H1 (cell line): Measurements from ENCODE around the gene CORO2B. TPM values are rescaled to one million over a fixed set of nuclear protein-coding genes. Genes with fewer than 3 reads are reported as not detected.

ENCODE experiments used
- CTCF ChIA-PET: fragments of 300-600 bp; sonication (Branson Sonifier 250); formaldehyde crosslinking; loops from one replicate; lab custom pipeline; 2021; ENCODE audit not compliant: partially characterized antibody; lab: Charles Lee
- POLR2A ChIA-PET: fragments of 300-600 bp; sonication (Branson Sonifier 250); formaldehyde crosslinking; loops from one replicate; lab custom pipeline; 2021; ENCODE audit warnings: inconsistent platforms; ENCODE audit not compliant: partially characterized antibody; lab: Charles Lee
- DNase-seq, 2 experiments: peaks; one replicate each; pipeline versions ENCODE4 v3.0.0 to v3.0.0-alpha.2; 2010 to 2022; ENCODE audit warnings: low spot score in 2 of 2, low read depth in 1 of 2, mixed read lengths in 1 of 2
- FAIRE-seq: peaks from 2 replicates; lab custom pipeline; 2011; peaks lifted over from hg19 to GRCh38; lab: Jason Lieb, UNC
- H2AFZ ChIP-seq: 2 replicates; pipeline ENCODE4 v1.8.1; 2012; ENCODE audit warnings: low read length, inconsistent platforms
- H2AK5ac ChIP-seq: 2 replicates; pipeline ENCODE4 v1.6.1; 2013; ENCODE audit warnings: low read depth, low read length
- H2BK120ac ChIP-seq: replicated peaks from 2 replicates; pipeline ENCODE3; 2013; ENCODE audit warnings: low read depth, low read length, inconsistent platforms
- H2BK12ac ChIP-seq: 2 replicates; pipeline ENCODE4 v1.6.1; 2013; ENCODE audit warnings: low read depth, low read length
- H2BK15ac ChIP-seq: 2 replicates; pipeline ENCODE4 v1.6.1; 2013; ENCODE audit warnings: low read length
- H2BK20ac ChIP-seq: 2 replicates; pipeline ENCODE4 v1.6.1; 2013; ENCODE audit warnings: low read length
- H2BK5ac ChIP-seq: 2 replicates; pipeline ENCODE4 v1.6.1; 2013; ENCODE audit warnings: low read depth, low read length
- H3K14ac ChIP-seq: 2 replicates; pipeline ENCODE4 v1.6.1; 2013; ENCODE audit warnings: inconsistent platforms; ENCODE audit not compliant: insufficient read length
- H3K18ac ChIP-seq: 2 replicates; pipeline ENCODE4 v1.6.1; 2013; ENCODE audit warnings: low read length; ENCODE audit errors: extremely low read depth
- H3K23ac ChIP-seq: 2 replicates; pipeline ENCODE4 v1.6.1; 2013; ENCODE audit warnings: inconsistent platforms; ENCODE audit not compliant: insufficient read length
- H3K23me2 ChIP-seq: 2 replicates; pipeline ENCODE4 v1.6.1; 2013; ENCODE audit warnings: low read depth, low read length
- H3K27ac ChIP-seq: 2 replicates; pipeline ENCODE4 v1.6.1; 2011; ENCODE audit warnings: low read depth, low read length, inconsistent platforms
- H3K27me3 ChIP-seq, 4 experiments: replicated peaks in 1 of 4; 1 replicate in 1 of 4; 2 replicates in 3 of 4; pipeline versions ENCODE4 v1.6.1 to v1.8.1; 2011 to 2013; ENCODE audit warnings: low read length in 3 of 4, mild to moderate bottlenecking in 3 of 4, inconsistent platforms in 2 of 4, mixed read lengths in 2 of 4, moderate library complexity in 1 of 4; ENCODE audit not compliant: control insufficient read depth in 3 of 4, insufficient read depth in 3 of 4; ENCODE audit errors: extremely low read depth in 1 of 4
- H3K36me3 ChIP-seq, 4 experiments: 2 replicates each; pipeline versions ENCODE4 v1.6.1 to v1.8.1; 2011 to 2013; ENCODE audit warnings: mild to moderate bottlenecking in 4 of 4, low read length in 3 of 4, moderate library complexity in 2 of 4, control low read depth in 1 of 4, inconsistent platforms in 1 of 4; ENCODE audit not compliant: insufficient read depth in 4 of 4, control insufficient read depth in 2 of 4
- H3K4ac ChIP-seq: replicated peaks from 2 replicates; pipeline ENCODE3; 2013; ENCODE audit warnings: low read length, low read depth, mixed read lengths, inconsistent platforms; ENCODE audit not compliant: insufficient read length
- H3K4me1 ChIP-seq, 4 experiments: replicated peaks in 1 of 4; 1 replicate in 1 of 4; 2 replicates in 3 of 4; pipeline versions ENCODE4 v1.6.1 to v1.8.1; 2011 to 2013; ENCODE audit warnings: low read length in 3 of 4, inconsistent platforms in 2 of 4, mixed read lengths in 1 of 4; ENCODE audit not compliant: insufficient read depth in 4 of 4, control insufficient read depth in 3 of 4
- H3K4me2 ChIP-seq, 2 experiments: 2 replicates each; pipeline versions ENCODE4 v1.6.1 to v1.8.1; 2011 to 2013; ENCODE audit warnings: low read depth in 2 of 2, low read length in 2 of 2, control low read depth in 1 of 2, inconsistent platforms in 1 of 2, mild to moderate bottlenecking in 1 of 2; ENCODE audit not compliant: insufficient read depth in 1 of 2
- H3K4me3 ChIP-seq, 4 experiments: fragments of 200-600, 300-600 bp in 1 of 4; sonication (generic), shearing (Covaris generic), sonication (Bioruptor Twin) in 1 of 4; 2 replicates each; pipeline versions ENCODE4 v1.5.1 to v1.8.1; 2011 to 2016; ENCODE audit warnings: low read length in 4 of 4, low read depth in 3 of 4, control low read depth in 2 of 4, inconsistent platforms in 2 of 4, mild to moderate bottlenecking in 2 of 4, mixed read lengths in 1 of 4, moderate library complexity in 1 of 4; ENCODE audit not compliant: insufficient read depth in 2 of 4; ENCODE audit errors: extremely low read depth in 1 of 4
- H3K56ac ChIP-seq: replicated peaks from 2 replicates; pipeline ENCODE3; 2013; ENCODE audit warnings: low read depth, mild to moderate bottlenecking, mixed read lengths, low read length, inconsistent platforms; ENCODE audit not compliant: insufficient read length
- H3K79me1 ChIP-seq: 2 replicates; pipeline ENCODE4 v1.6.1; 2013; ENCODE audit warnings: low read depth, low read length, control low read depth
- H3K79me2 ChIP-seq, 2 experiments: 2 replicates each; pipeline versions ENCODE4 v1.6.1 to v1.8.1; 2012 to 2013; ENCODE audit warnings: low read length in 2 of 2, mild to moderate bottlenecking in 2 of 2, inconsistent platforms in 1 of 2; ENCODE audit not compliant: insufficient read depth in 2 of 2, control insufficient read depth in 1 of 2
- H3K9ac ChIP-seq, 4 experiments: replicated peaks in 1 of 4; 1 replicate in 1 of 4; 2 replicates in 3 of 4; pipeline versions ENCODE4 v1.6.1 to v1.8.1; 2011 to 2013; ENCODE audit warnings: low read depth in 3 of 4, low read length in 3 of 4, control low read depth in 2 of 4, mild to moderate bottlenecking in 2 of 4, moderate library complexity in 2 of 4, inconsistent platforms in 1 of 4; ENCODE audit errors: extremely low read depth in 1 of 4
- H3K9me3 ChIP-seq, 2 experiments: 2 replicates each; pipeline versions ENCODE4 v1.6.1 to v1.8.1; 2012 to 2013; ENCODE audit warnings: mild to moderate bottlenecking in 2 of 2, moderate library complexity in 2 of 2, control low read depth in 1 of 2, inconsistent platforms in 1 of 2, low read depth in 1 of 2, low read length in 1 of 2, mixed read lengths in 1 of 2; ENCODE audit not compliant: insufficient read depth in 2 of 2
- H4K20me1 ChIP-seq, 2 experiments: replicated peaks in 1 of 2; 2 replicates each; pipeline versions ENCODE3 to v1.8.1; 2011 to 2013; ENCODE audit warnings: inconsistent platforms in 2 of 2, low read length in 2 of 2, mild to moderate bottlenecking in 1 of 2; ENCODE audit not compliant: insufficient read depth in 2 of 2, control insufficient read depth in 1 of 2
- H4K5ac ChIP-seq: 2 replicates; pipeline ENCODE4 v1.6.1; 2013; ENCODE audit warnings: low read length, low read depth, mixed read lengths, inconsistent platforms; ENCODE audit not compliant: insufficient read length
- H4K8ac ChIP-seq: 2 replicates; pipeline ENCODE4 v1.8.0; 2013; ENCODE audit warnings: mild to moderate bottlenecking, moderate library complexity, low read length, inconsistent platforms; ENCODE audit not compliant: insufficient read depth; ENCODE audit errors: extremely low read depth
- H4K91ac ChIP-seq: replicated peaks from 2 replicates; pipeline ENCODE3; 2013; ENCODE audit warnings: low read length, mixed read lengths, inconsistent platforms; ENCODE audit not compliant: insufficient read length
- GTF2F1 ChIP-seq: IDR thresholded peaks from 2 replicates; pipeline ENCODE4 v1.6.1; 2012; ENCODE audit warnings: low read depth, low read length, improper control_type of control experiment, borderline replicate concordance
- PHF8 ChIP-seq: fragments of 200-600 bp; sonication (generic); conservative IDR thresholded peaks from 2 replicates; pipeline ENCODE4 v1.7.1; 2012; ENCODE audit warnings: low read depth, mild to moderate bottlenecking, inconsistent platforms, low read length, moderate library complexity
- SP1 ChIP-seq: IDR thresholded peaks from 2 replicates; pipeline ENCODE4 v1.6.1; 2011; ENCODE audit warnings: low read depth, low read length
- SP2 ChIP-seq: IDR thresholded peaks from 2 replicates; pipeline ENCODE4 v1.6.1; 2012; ENCODE audit warnings: mild to moderate bottlenecking, low read length, inconsistent platforms
- WGBS, 2 experiments: shearing (Covaris generic) in 1 of 2; methylation state at CpG; one replicate each; pipeline versions ENCODE4 v1.1.6 to v1.1.7; 2013 to 2015; ENCODE audit warnings: low lambda C conversion rate in 2 of 2, mixed read lengths in 2 of 2, inconsistent platforms in 1 of 2, low coverage in 1 of 2, missing lambda C conversion rate in 1 of 2; ENCODE audit not compliant: insufficient replicate concordance in 2 of 2, insufficient coverage in 1 of 2, insufficient read length in 1 of 2; ENCODE audit errors: extremely low coverage in 1 of 2, missing lambda C conversion rate in 1 of 2; 5-methylcytosine and 5-hydroxymethylcytosine counted together
- polyA plus RNA-seq, 7 experiments: library from polyadenylated mRNA; depleted of rRNA in 3 of 7; stranded (reverse) in 5 of 7; unstranded in 2 of 7; fragments of >200 nt in 5 of 7; fragments of 200-250 nt in 2 of 7; gene quantifications; 1 replicate in 5 of 7; 2 replicates in 1 of 7; 4 replicates in 1 of 7; pipeline versions ENCODE4 v1.2.1 to v1.2.3, GENCODE V29; 2011 to 2013; ENCODE audit warnings: missing spikeins in 2 of 7, mixed read lengths in 2 of 7
- total RNA-seq: library from RNA; stranded (reverse); fragmentation: NEBNext Ultra II Directional; extraction: Animal tissue kit (Norgen Biotek cat#: 25700); gene quantifications from 2 replicates; pipeline ENCODE4 v1.2.1, GENCODE V29; 2021
- TF ChIP-seq, protein P1 (sequence below): IDR thresholded peaks from 2 replicates; pipeline ENCODE4 v1.6.1; 2012; ENCODE audit warnings: low read length, inconsistent platforms
- TF ChIP-seq, protein P2 (sequence below), 3 experiments: IDR thresholded peaks; 1 replicate in 2 of 3; 2 replicates in 1 of 3; pipeline versions ENCODE4 v1.5.1 to v1.6.1; 2011; ENCODE audit warnings: low read length in 3 of 3, mild to moderate bottlenecking in 3 of 3, inconsistent platforms in 2 of 3, low read depth in 1 of 3, moderate library complexity in 1 of 3; ENCODE audit not compliant: insufficient read depth in 1 of 3; ENCODE audit errors: control extremely low read depth in 1 of 3

The CORO2B gene
- total and polyA plus RNA-seq, 2 of the 8 experiments (the other 6 are each of a cell fraction or from before 2014, with no cell fraction given), result 3.4 to 6.7 TPM

DNA sequence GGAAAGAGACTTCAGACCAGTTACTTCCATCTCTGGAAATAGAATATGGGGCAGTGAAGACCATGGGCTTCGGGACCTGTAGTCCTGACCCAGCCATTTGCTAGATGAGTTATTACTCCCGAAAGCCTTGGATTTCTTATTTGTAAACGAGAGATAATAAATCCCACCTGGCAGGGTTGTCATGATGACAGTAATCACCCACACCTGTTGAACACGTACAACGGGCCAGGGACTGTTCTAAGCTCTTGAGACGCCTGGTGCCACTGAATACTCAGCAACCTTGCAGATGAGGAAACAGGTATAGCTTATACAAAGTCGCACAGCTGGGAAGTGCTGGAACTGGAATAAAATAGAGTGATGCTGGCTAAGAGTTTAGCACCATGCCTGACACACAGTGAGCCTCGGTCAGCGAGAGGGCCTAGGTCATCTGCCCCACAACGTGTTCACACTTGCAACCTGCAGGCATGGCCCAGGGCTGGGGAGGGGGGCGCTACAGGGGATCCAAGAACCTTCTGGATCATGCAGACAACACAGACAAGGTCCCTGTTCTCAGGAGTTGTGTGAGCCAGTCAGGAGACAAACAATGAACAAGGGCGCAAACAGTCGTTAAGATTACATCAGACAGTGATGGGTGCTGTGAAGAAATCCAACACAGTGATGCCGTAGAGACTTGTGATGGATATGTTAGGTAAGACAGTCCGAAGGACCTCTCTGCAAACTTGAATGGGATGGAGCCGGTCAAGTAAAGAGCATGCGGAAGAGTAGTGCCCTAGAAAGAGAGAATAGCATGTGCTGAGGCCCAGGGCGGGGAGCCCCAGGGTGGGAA is 89.2 kb downstream of the CORO2B start:
- no peak overlapping the region for H3K27ac ChIP-seq
- H2BK12ac ChIP-seq, result peak overlapping the region; percentile 4; the same call in 1 of the 2 replicates
- no peak overlapping the region for H4K5ac ChIP-seq
- H2BK120ac ChIP-seq, result no peak overlapping the region
- H2AFZ ChIP-seq, result no peak overlapping the region
- no peak overlapping the region; the same call in 1 of the 2 replicates for H2BK20ac ChIP-seq
- H3K4me2 ChIP-seq, result no peak overlapping the region
- CTCF ChIA-PET, result interaction anchor here (0.6 to 35.0 kb wide), 10 partner anchors 8 to 143 kb away, joined by 3 to 721 read pairs (median 5); no protein-coding TSS in a partner anchor
- no peaks in the 10 kb centered on the region for H3K79me2 ChIP-seq
- no peaks in the 10 kb centered on the region for H4K20me1 ChIP-seq
- H3K27me3 ChIP-seq, result peaks cover 0 to 2% (median 0%) of the 10 kb centered on the region in 4 experiments; a peak in 1 of 7 replicates
- H3K23me2 ChIP-seq, result no peaks in the 10 kb centered on the region; the same call in 1 of the 2 replicates
- H2BK15ac ChIP-seq, result 0 out of 2 replicates have a peak overlapping the region, but pooled peaks have one; percentile 61
- WGBS, 2 experiments, result 89% methylated on average over 18 of the region's 18 CpGs; no CpG with 5 or more reads in 1 of the 2 experiments
- no peak overlapping the region for H3K14ac ChIP-seq
- POLR2A ChIA-PET, result interaction anchor here (0.6 kb wide), 1 partner anchor 11 kb away, joined by 3 read pairs; no protein-coding TSS in a partner anchor
- FAIRE-seq (no peak), DNase-seq (peak in 1 of 2 experiments; percentile 39)
- H3K79me1 ChIP-seq, result no peaks in the 10 kb centered on the region
- H3K56ac ChIP-seq, result no peak overlapping the region
- no peak overlapping the region for H3K18ac ChIP-seq
- H3K4me1 ChIP-seq, result peaks cover 8 to 16% (median 11%) of the 10 kb centered on the region in 4 experiments; a peak in 6 of 7 replicates
- peak overlapping the region; percentile 85; the same call in 1 of the 2 replicates for H2AK5ac ChIP-seq
- H2BK5ac ChIP-seq, result peak overlapping the region; percentile 35; the same call in 1 of the 2 replicates
- no peak overlapping the region for H3K4ac ChIP-seq
- no peak overlapping the region for H4K8ac ChIP-seq
- H3K4me3 ChIP-seq, result no peak overlapping the region
- H3K9me3 ChIP-seq, result no peaks in the 10 kb centered on the region; a peak in 1 of 4 replicates
- H3K36me3 ChIP-seq, result no peaks in the 10 kb centered on the region
- H3K23ac ChIP-seq, result no peak overlapping the region
- H3K9ac ChIP-seq, result no peak overlapping the region
- H4K91ac ChIP-seq, result peak overlapping the region; percentile 26
- TF ChIP-seq GTF2F1, result no peak
- TF ChIP-seq, protein P1, sequence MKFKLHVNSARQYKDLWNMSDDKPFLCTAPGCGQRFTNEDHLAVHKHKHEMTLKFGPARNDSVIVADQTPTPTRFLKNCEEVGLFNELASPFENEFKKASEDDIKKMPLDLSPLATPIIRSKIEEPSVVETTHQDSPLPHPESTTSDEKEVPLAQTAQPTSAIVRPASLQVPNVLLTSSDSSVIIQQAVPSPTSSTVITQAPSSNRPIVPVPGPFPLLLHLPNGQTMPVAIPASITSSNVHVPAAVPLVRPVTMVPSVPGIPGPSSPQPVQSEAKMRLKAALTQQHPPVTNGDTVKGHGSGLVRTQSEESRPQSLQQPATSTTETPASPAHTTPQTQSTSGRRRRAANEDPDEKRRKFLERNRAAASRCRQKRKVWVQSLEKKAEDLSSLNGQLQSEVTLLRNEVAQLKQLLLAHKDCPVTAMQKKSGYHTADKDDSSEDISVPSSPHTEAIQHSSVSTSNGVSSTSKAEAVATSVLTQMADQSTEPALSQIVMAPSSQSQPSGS, result no peak
- TF ChIP-seq, protein P2, sequence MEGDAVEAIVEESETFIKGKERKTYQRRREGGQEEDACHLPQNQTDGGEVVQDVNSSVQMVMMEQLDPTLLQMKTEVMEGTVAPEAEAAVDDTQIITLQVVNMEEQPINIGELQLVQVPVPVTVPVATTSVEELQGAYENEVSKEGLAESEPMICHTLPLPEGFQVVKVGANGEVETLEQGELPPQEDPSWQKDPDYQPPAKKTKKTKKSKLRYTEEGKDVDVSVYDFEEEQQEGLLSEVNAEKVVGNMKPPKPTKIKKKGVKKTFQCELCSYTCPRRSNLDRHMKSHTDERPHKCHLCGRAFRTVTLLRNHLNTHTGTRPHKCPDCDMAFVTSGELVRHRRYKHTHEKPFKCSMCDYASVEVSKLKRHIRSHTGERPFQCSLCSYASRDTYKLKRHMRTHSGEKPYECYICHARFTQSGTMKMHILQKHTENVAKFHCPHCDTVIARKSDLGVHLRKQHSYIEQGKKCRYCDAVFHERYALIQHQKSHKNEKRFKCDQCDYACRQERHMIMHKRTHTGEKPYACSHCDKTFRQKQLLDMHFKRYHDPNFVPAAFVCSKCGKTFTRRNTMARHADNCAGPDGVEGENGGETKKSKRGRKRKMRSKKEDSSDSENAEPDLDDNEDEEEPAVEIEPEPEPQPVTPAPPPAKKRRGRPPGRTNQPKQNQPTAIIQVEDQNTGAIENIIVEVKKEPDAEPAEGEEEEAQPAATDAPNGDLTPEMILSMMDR (IDR thresholded peaks at IDR 0.05; ENCODE audit: control extremely low read depth in 1 of 3, insufficient read depth in 1 of 3, low read depth in 1 of 3, low read length in 3 of 3), result no peak
- no peak for TF ChIP-seq SP2
- no peak for TF ChIP-seq PHF8
- no peak for TF ChIP-seq SP1
